HCT116 (cell line): ENCODE measurements around the gene TMCC1. TPM values are rescaled to one million over a fixed set of nuclear protein-coding genes. Genes with fewer than 3 reads are reported as not detected.

Source experiments
- ATAC-seq: fragments of 200-7000 bp; cut with Tn5 transposase; 2 replicates; pipeline ENCODE4 v1.9.1; 2020; ENCODE audit warnings: mild to moderate bottlenecking, moderate library complexity
- BruUV-seq: library from RNA; stranded (reverse); fragments of 400-500 nt; replicated peaks from 2 replicates; lab custom pipeline; 2021; lab: Mats Ljungman, UMichigan
- CTCF ChIA-PET: fragments of 300-600 bp; sonication (Branson Sonifier 250); formaldehyde crosslinking; loops from one replicate; lab custom pipeline; 2021; ENCODE audit warnings: antibody characterized with exemption; lab: Charles Lee
- POLR2A ChIA-PET: fragments of 300-600, 350-600 bp; sonication (Branson Sonifier 250); formaldehyde crosslinking; loops from one replicate; lab custom pipeline; 2021; ENCODE audit warnings: antibody characterized with exemption; lab: Charles Lee
- RAD21 ChIA-PET, 2 experiments: fragments of 300-600 bp; sonication (Branson Sonifier 250); formaldehyde crosslinking; loops; one replicate each; lab custom pipeline; 2023; ENCODE audit warnings: low total read pairs in 2 of 2; ENCODE audit not compliant: uncharacterized antibody in 2 of 2, unreplicated experiment in 2 of 2, low non-redundant PET in 1 of 2; lab: Charles Lee
- DNase-seq: peaks from one replicate; pipeline ENCODE4 v3.0.0-alpha.2; 2010; ENCODE audit warnings: low read depth, low spot score
- H2AFZ ChIP-seq: fragments of 200-600 bp; shearing (Covaris generic), sonication (generic); 2 replicates; pipeline ENCODE4 v1.6.1; 2017; ENCODE audit warnings: low read depth, mixed run types, mixed read lengths, antibody characterized with exemption, low read length; ENCODE audit not compliant: poor library complexity, severe bottlenecking
- H3K27ac ChIP-seq: 2 replicates; pipeline ENCODE4 v1.5.1; 2012; ENCODE audit warnings: low read depth, low read length
- H3K27me3 ChIP-seq: fragments of 200-600 bp; sonication (generic); 2 replicates; pipeline ENCODE4 v1.6.1; 2016; ENCODE audit warnings: mixed run types, low read length, mixed read lengths; ENCODE audit not compliant: insufficient read depth
- H3K36me3 ChIP-seq, 2 experiments: fragments of 200-500 bp in 1 of 2; fragments of 200-600 bp in 1 of 2; sonication (Bioruptor generic) in 1 of 2; sonication (generic) in 1 of 2; 2 replicates each; pipeline versions ENCODE4 v1.5.1 to v1.6.1; 2014 to 2016; ENCODE audit warnings: low read length in 2 of 2, inconsistent platforms in 1 of 2, mixed read lengths in 1 of 2, mixed run types in 1 of 2; ENCODE audit not compliant: insufficient read depth in 2 of 2, control insufficient read depth in 1 of 2
- H3K4me1 ChIP-seq, 2 experiments: fragments of 200-600 bp in 1 of 2; sonication (generic) in 1 of 2; 2 replicates each; pipeline versions ENCODE4 v1.5.1 to v1.6.1; 2012 to 2017; ENCODE audit warnings: low read length in 2 of 2, inconsistent platforms in 1 of 2, mild to moderate bottlenecking in 1 of 2, mixed read lengths in 1 of 2, mixed run types in 1 of 2, moderate library complexity in 1 of 2; ENCODE audit not compliant: insufficient read depth in 2 of 2, control insufficient read depth in 1 of 2
- H3K4me2 ChIP-seq: fragments of 200-600 bp; sonication (generic); 2 replicates; pipeline ENCODE4 v1.6.1; 2017; ENCODE audit warnings: mixed run types, low read length, mixed read lengths
- H3K4me3 ChIP-seq, 2 experiments: fragments of 200-600 bp in 1 of 2; sonication (generic) in 1 of 2; replicated peaks in 1 of 2; 2 replicates each; pipeline ENCODE4 v1.5.1; 2011 to 2016; ENCODE audit warnings: low read length in 2 of 2, control low read depth in 1 of 2, low read depth in 1 of 2, mild to moderate bottlenecking in 1 of 2, mixed read lengths in 1 of 2, mixed run types in 1 of 2
- H3K79me2 ChIP-seq: fragments of 200-600 bp; sonication (generic); 2 replicates; pipeline ENCODE4 v1.6.1; 2017; ENCODE audit warnings: mild to moderate bottlenecking, mixed run types, low read length, moderate library complexity, mixed read lengths; ENCODE audit not compliant: insufficient read depth
- H3K9ac ChIP-seq: fragments of 200-600 bp; sonication (generic); 2 replicates; pipeline ENCODE4 v1.6.1; 2016; ENCODE audit warnings: low read length, mixed read lengths
- H3K9me2 ChIP-seq: fragments of 200-600 bp; sonication (generic), shearing (Covaris generic); 2 replicates; pipeline ENCODE4 v1.6.1; 2017; ENCODE audit warnings: mixed run types, mild to moderate bottlenecking, moderate library complexity; ENCODE audit not compliant: insufficient read depth
- H3K9me3 ChIP-seq, 2 experiments: fragments of 200-500 bp in 1 of 2; fragments of 200-600 bp in 1 of 2; sonication (Bioruptor generic) in 1 of 2; sonication (generic) in 1 of 2; 2 replicates each; pipeline ENCODE4 v1.6.1; 2014 to 2017; ENCODE audit warnings: low read length in 2 of 2, mixed read lengths in 2 of 2, inconsistent platforms in 1 of 2, low read depth in 1 of 2, mild to moderate bottlenecking in 1 of 2, mixed run types in 1 of 2, moderate library complexity in 1 of 2; ENCODE audit not compliant: control insufficient read depth in 1 of 2, insufficient read depth in 1 of 2
- H4K20me1 ChIP-seq: fragments of 200-600 bp; sonication (generic), shearing (Covaris generic); 2 replicates; pipeline ENCODE4 v1.6.1; 2017; ENCODE audit warnings: mixed run types, mild to moderate bottlenecking, moderate library complexity; ENCODE audit not compliant: insufficient read depth
- CBX3 ChIP-seq: IDR thresholded peaks from 2 replicates; pipeline ENCODE4 v1.6.1; 2012; ENCODE audit warnings: low read depth
- CEBPB ChIP-seq: IDR thresholded peaks from 2 replicates; pipeline ENCODE4 v1.6.1; 2012; ENCODE audit warnings: low read depth
- EGR1 ChIP-seq: IDR thresholded peaks from 2 replicates; pipeline ENCODE4 v1.6.1; 2012; ENCODE audit warnings: low read depth
- EZH2 ChIP-seq: fragments of 200-600 bp; sonication (generic); IDR thresholded peaks from 2 replicates; pipeline ENCODE4 v1.6.1; 2017; ENCODE audit warnings: antibody characterized with exemption, mixed run types
- EZH2phosphoT487 ChIP-seq: fragments of 200-600 bp; IDR thresholded peaks from 2 replicates; pipeline ENCODE4 v1.6.1; 2018; ENCODE audit warnings: antibody characterized with exemption, borderline replicate concordance
- JUND ChIP-seq: IDR thresholded peaks from 2 replicates; pipeline ENCODE4 v1.6.1; 2012
- POLR2A ChIP-seq: IDR thresholded peaks from 2 replicates; pipeline ENCODE4 v1.7.0; 2011; ENCODE audit warnings: borderline replicate concordance; ENCODE audit not compliant: insufficient read depth, insufficient read length; ENCODE audit errors: extremely low read depth
- POLR2AphosphoS5 ChIP-seq: IDR thresholded peaks from 2 replicates; pipeline ENCODE4 v1.6.1; 2011; ENCODE audit warnings: mild to moderate bottlenecking, low read depth, low read length, moderate library complexity
- SIN3A ChIP-seq: IDR thresholded peaks from 2 replicates; pipeline ENCODE4 v1.6.1; 2012; ENCODE audit warnings: low read depth
- SP1 ChIP-seq: IDR thresholded peaks from 2 replicates; pipeline ENCODE4 v1.6.1; 2012; ENCODE audit warnings: low read depth
- SRF ChIP-seq: IDR thresholded peaks from 2 replicates; pipeline ENCODE4 v1.6.1; 2012; ENCODE audit warnings: low read depth
- TCF7L2 ChIP-seq: IDR thresholded peaks from 2 replicates; pipeline ENCODE4 v1.7.0; 2011; ENCODE audit warnings: borderline replicate concordance, inconsistent platforms; ENCODE audit not compliant: insufficient read depth, insufficient read length; ENCODE audit errors: extremely low read depth
- YY1 ChIP-seq: IDR thresholded peaks from 2 replicates; pipeline ENCODE4 v1.6.1; 2011; ENCODE audit warnings: low read length, low read depth, moderate library complexity, mild to moderate bottlenecking; ENCODE audit not compliant: insufficient replicate concordance; ENCODE audit errors: extremely low read depth
- ZFX ChIP-seq: fragments of 450-650 bp; IDR thresholded peaks from 2 replicates; pipeline ENCODE4 v1.6.1; 2017
- ZNF274 ChIP-seq: fragments of 200-500 bp; sonication (Bioruptor generic); IDR thresholded peaks from 2 replicates; pipeline ENCODE4 v1.6.1; 2014; ENCODE audit warnings: mild to moderate bottlenecking, low read depth, low read length, inconsistent platforms
- intact Hi-C: fragments of 100-400 bp; cut with micrococcal nuclease; formaldehyde crosslinking; loops from 2 replicates; pipeline ENCODE4 v1.10.0; 2022
- total RNA-seq: library from RNA; stranded (reverse); gene quantifications from one replicate; pipeline ENCODE4 v1.2.1, GENCODE V29; 2021; ENCODE audit not compliant: unreplicated experiment
- TF ChIP-seq, protein P1 (sequence below): IDR thresholded peaks from 2 replicates; pipeline ENCODE4 v1.6.1; 2012; ENCODE audit warnings: low read depth
- TF ChIP-seq, protein P2 (sequence below): IDR thresholded peaks from 2 replicates; pipeline ENCODE4 v1.6.1; 2011; ENCODE audit warnings: mild to moderate bottlenecking, low read length, moderate library complexity; ENCODE audit not compliant: insufficient replicate concordance; ENCODE audit errors: extremely low read depth

The TMCC1 gene
- total RNA-seq, 1 experiment from 2014 or later, result 32.5 TPM

DNA sequence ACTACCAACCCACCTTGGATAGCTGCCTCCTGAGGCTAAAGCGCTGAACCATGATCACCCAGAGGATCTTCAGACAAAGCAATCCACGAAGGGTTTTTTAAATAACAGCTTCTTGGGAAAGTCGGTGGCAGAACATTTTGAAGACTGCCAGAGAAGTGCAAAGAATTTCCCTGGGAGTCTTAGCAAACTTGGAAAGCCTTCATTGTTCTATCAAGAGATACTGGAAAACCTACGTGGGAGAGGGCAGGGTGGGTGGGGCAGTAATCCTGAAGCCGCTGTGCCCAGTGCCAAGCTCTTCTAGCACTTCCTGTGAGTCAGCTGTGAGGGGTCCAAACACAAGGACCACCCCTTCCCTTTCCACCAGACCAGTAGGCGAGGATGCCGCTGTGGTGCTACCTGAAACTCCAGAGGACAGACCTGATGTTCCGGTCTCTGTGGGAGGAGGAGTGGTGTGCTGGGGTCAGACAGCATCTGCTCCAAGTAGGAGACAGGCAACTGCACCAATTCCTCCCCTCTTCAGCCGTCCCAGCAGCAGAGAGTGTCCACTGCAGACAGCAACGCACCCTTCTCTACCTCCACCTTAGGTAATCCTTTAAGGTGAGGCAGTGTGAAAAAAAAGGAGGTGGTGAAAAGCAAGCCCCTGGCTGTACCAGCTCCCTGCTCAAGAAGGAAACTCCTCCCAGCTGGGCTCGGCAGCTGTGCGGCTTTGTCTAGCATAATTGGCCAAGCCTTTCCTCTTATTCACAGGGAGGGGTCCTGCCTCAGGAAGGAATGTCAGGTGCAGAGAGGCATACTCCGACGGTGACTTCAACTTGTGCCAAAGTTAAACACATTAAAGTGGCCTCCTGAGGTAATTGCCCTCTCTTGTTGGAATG lies 99.0 kb downstream of the TMCC1 start (continued):
- peak; percentile 56 for TF ChIP-seq YY1
- TF ChIP-seq EZH2phosphoT487, result no peak
- TF ChIP-seq POLR2AphosphoS5, result no peak; the same call in 1 of the 2 replicates
- TF ChIP-seq JUND, result peak; percentile 77
- TF ChIP-seq CBX3, result 0 out of 2 replicates have a peak, but pooled peaks have one; percentile 64

DNA sequence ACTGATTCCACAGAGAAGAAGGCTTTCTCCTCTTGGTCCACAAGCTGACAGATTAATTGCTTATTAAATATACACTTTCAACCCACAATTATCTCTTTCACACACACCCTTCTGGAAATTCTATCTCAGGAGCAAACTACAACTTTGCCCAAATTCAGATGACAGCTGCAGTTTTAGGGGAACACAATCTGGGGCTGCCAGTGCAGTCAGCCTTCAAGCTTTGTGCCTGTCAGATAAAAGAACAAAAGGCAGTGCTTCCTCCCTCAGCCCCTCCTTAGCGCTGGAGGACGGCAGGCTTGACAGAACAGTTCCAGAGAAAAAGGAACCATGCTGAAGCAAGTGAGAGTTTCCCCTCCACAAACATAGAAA lies 99.6 kb downstream of the TMCC1 start:
- ChIA-PET CTCF (interaction anchor here (0.6 kb wide), 1 partner anchor 339 kb away, joined by 3 read pairs; no protein-coding TSS in a partner anchor), RAD21 (interaction anchor here in 1 of 2 experiments (1.5 kb wide), 1 partner anchor 142 kb away, joined by 3 read pairs; no protein-coding TSS in a partner anchor), POLR2A (interaction anchor here (1.4 kb wide), 1 partner anchor 16 kb away, joined by 4 read pairs; no protein-coding TSS in a partner anchor)
- no peaks in the 10 kb centered on the region for H3K36me3 ChIP-seq
- ATAC-seq, result no peak
- no peaks in the 10 kb centered on the region for H4K20me1 ChIP-seq
- H3K27ac ChIP-seq, result peak overlapping the region; percentile 61
- intact Hi-C loops, result loop anchor here (2.0 kb wide), 1 partner anchor 131 kb away; no protein-coding TSS in a partner anchor
- H2AFZ ChIP-seq, result no peak overlapping the region
- H3K27me3 ChIP-seq, result no peaks in the 10 kb centered on the region
- peak overlapping the region; percentile 44 to 60 for H3K4me3 ChIP-seq
- no peaks in the 10 kb centered on the region for H3K9me2 ChIP-seq
- no peaks in the 10 kb centered on the region for H3K9me3 ChIP-seq
- DNase-seq, result no peak
- peak overlapping the region; percentile 64 for H3K9ac ChIP-seq
- peaks cover 45 to 59% of the 10 kb centered on the region in 2 experiments for H3K4me1 ChIP-seq
- peaks cover 19% of the 10 kb centered on the region for H3K79me2 ChIP-seq
- H3K4me2 ChIP-seq, result peak overlapping the region; percentile 86
- TSS peak; percentile 79 for BruUV-seq
- TF ChIP-seq ZFX, result no peak
- TF ChIP-seq POLR2A, result no peak
- TF ChIP-seq EGR1, result no peak
- TF ChIP-seq, protein P1, sequence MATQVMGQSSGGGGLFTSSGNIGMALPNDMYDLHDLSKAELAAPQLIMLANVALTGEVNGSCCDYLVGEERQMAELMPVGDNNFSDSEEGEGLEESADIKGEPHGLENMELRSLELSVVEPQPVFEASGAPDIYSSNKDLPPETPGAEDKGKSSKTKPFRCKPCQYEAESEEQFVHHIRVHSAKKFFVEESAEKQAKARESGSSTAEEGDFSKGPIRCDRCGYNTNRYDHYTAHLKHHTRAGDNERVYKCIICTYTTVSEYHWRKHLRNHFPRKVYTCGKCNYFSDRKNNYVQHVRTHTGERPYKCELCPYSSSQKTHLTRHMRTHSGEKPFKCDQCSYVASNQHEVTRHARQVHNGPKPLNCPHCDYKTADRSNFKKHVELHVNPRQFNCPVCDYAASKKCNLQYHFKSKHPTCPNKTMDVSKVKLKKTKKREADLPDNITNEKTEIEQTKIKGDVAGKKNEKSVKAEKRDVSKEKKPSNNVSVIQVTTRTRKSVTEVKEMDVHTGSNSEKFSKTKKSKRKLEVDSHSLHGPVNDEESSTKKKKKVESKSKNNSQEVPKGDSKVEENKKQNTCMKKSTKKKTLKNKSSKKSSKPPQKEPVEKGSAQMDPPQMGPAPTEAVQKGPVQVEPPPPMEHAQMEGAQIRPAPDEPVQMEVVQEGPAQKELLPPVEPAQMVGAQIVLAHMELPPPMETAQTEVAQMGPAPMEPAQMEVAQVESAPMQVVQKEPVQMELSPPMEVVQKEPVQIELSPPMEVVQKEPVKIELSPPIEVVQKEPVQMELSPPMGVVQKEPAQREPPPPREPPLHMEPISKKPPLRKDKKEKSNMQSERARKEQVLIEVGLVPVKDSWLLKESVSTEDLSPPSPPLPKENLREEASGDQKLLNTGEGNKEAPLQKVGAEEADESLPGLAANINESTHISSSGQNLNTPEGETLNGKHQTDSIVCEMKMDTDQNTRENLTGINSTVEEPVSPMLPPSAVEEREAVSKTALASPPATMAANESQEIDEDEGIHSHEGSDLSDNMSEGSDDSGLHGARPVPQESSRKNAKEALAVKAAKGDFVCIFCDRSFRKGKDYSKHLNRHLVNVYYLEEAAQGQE, result no peak
- TF ChIP-seq TCF7L2, result no peak
- no peak for TF ChIP-seq ZNF274
- TF ChIP-seq, protein P2, sequence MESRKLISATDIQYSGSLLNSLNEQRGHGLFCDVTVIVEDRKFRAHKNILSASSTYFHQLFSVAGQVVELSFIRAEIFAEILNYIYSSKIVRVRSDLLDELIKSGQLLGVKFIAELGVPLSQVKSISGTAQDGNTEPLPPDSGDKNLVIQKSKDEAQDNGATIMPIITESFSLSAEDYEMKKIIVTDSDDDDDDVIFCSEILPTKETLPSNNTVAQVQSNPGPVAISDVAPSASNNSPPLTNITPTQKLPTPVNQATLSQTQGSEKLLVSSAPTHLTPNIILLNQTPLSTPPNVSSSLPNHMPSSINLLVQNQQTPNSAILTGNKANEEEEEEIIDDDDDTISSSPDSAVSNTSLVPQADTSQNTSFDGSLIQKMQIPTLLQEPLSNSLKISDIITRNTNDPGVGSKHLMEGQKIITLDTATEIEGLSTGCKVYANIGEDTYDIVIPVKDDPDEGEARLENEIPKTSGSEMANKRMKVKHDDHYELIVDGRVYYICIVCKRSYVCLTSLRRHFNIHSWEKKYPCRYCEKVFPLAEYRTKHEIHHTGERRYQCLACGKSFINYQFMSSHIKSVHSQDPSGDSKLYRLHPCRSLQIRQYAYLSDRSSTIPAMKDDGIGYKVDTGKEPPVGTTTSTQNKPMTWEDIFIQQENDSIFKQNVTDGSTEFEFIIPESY, result no peak
- no peak for TF ChIP-seq JUND
- TF ChIP-seq CEBPB, result no peak
- TF ChIP-seq SIN3A, result no peak
- TF ChIP-seq SP1, result no peak
- TF ChIP-seq SRF, result no peak
- TF ChIP-seq EZH2, result no peak
